Endothelial cell of umbilical vein (primary cell): Measurements from ENCODE around the gene SERPINA3. TPM values are rescaled to one million over a fixed set of nuclear protein-coding genes. Genes with fewer than 3 reads are reported as not detected.

Experiments used
- BruUV-seq: library from RNA; stranded (reverse); fragments of 400-500 nt; replicated peaks from 2 replicates; lab custom pipeline; 2021; lab: Mats Ljungman, UMichigan
- CTCF ChIA-PET: fragments of 300-600, 350-600 bp; sonication (Branson Sonifier 250); formaldehyde crosslinking; loops from one replicate; lab custom pipeline; 2021; ENCODE audit warnings: antibody characterized with exemption, inconsistent platforms; lab: Charles Lee
- POLR2A ChIA-PET: fragments of 300-600, 350-600 bp; sonication (Branson Sonifier 250); formaldehyde crosslinking; loops from one replicate; lab custom pipeline; 2021; ENCODE audit warnings: antibody characterized with exemption, inconsistent platforms; lab: Charles Lee
- DNase-seq: peaks from one replicate; pipeline ENCODE4 v3.0.0-alpha.2; 2011; ENCODE audit warnings: low read depth, low spot score
- FAIRE-seq: peaks from 2 replicates; lab custom pipeline; 2011; peaks lifted over from hg19 to GRCh38; lab: Jason Lieb, UNC
- H2AFZ ChIP-seq: 2 replicates; pipeline ENCODE4 v1.6.0; 2012; ENCODE audit warnings: low read depth, low read length, control low read depth, inconsistent platforms
- H3K27ac ChIP-seq: 2 replicates; pipeline ENCODE4 v1.5.1; 2011; ENCODE audit warnings: low read depth, mild to moderate bottlenecking, control low read depth, low read length, moderate library complexity; ENCODE audit not compliant: insufficient read depth
- H3K27me3 ChIP-seq, 2 experiments: 2 replicates each; pipeline versions ENCODE4 v1.6.0 to v1.6.1; 2011; ENCODE audit warnings: low read length in 2 of 2, mixed read lengths in 1 of 2; ENCODE audit not compliant: control insufficient read depth in 2 of 2, insufficient read depth in 2 of 2
- H3K36me3 ChIP-seq, 2 experiments: 2 replicates in 1 of 2; 3 replicates in 1 of 2; pipeline ENCODE4 v1.5.1; 2011; ENCODE audit warnings: low read length in 2 of 2, mild to moderate bottlenecking in 1 of 2, moderate library complexity in 1 of 2; ENCODE audit not compliant: control insufficient read depth in 2 of 2, insufficient read depth in 2 of 2; ENCODE audit errors: extremely low read depth in 1 of 2
- H3K4me1 ChIP-seq: 3 replicates; pipeline ENCODE4 v1.5.1; 2011; ENCODE audit warnings: mild to moderate bottlenecking, low read length; ENCODE audit not compliant: control insufficient read depth, insufficient read depth; ENCODE audit errors: extremely low read depth
- H3K4me2 ChIP-seq: 2 replicates; pipeline ENCODE4 v1.6.1; 2011; ENCODE audit warnings: low read length, control low read depth, mixed read lengths; ENCODE audit not compliant: insufficient read depth
- H3K4me3 ChIP-seq, 3 experiments: fragments of 200-600 bp in 1 of 3; sonication (generic), shearing (Covaris generic) in 1 of 3; replicated peaks in 1 of 3; 2 replicates each; pipeline ENCODE4 v1.5.1; 2011 to 2016; ENCODE audit warnings: control low read depth in 3 of 3, low read length in 3 of 3, mild to moderate bottlenecking in 2 of 3, inconsistent platforms in 1 of 3, low read depth in 1 of 3, moderate library complexity in 1 of 3; ENCODE audit not compliant: insufficient read depth in 1 of 3
- H3K79me2 ChIP-seq: 2 replicates; pipeline ENCODE4 v1.6.0; 2012; ENCODE audit warnings: low read length, inconsistent platforms; ENCODE audit not compliant: control insufficient read depth, insufficient read depth
- H3K9ac ChIP-seq: replicated peaks from 2 replicates; pipeline ENCODE3; 2011; ENCODE audit warnings: low read length, control low read depth; ENCODE audit not compliant: insufficient read depth; ENCODE audit errors: extremely low read depth
- H3K9me1 ChIP-seq: replicated peaks from 3 replicates; pipeline ENCODE4 v1.6.0; 2011; ENCODE audit warnings: mild to moderate bottlenecking, low read length; ENCODE audit not compliant: control insufficient read depth, insufficient read depth; ENCODE audit errors: extremely low read depth
- H3K9me3 ChIP-seq: replicated peaks from 2 replicates; pipeline ENCODE4 v1.5.1; 2012; ENCODE audit warnings: low read length, inconsistent platforms; ENCODE audit not compliant: control insufficient read depth, insufficient read depth
- H4K20me1 ChIP-seq: replicated peaks from 2 replicates; pipeline ENCODE3; 2011; ENCODE audit warnings: mild to moderate bottlenecking, low read length; ENCODE audit not compliant: control insufficient read depth, insufficient read depth; ENCODE audit errors: extremely low read depth
- CTCF ChIP-seq, 2 donors: IDR thresholded peaks; 1 replicate in 1 of 2; 2 replicates in 1 of 2; pipeline ENCODE4 v1.5.1; 2011; ENCODE audit warnings: low read length in 2 of 2, mild to moderate bottlenecking in 2 of 2, moderate library complexity in 2 of 2, control low read depth in 1 of 2, inconsistent platforms in 1 of 2, low read depth in 1 of 2; ENCODE audit not compliant: insufficient read depth in 1 of 2; ENCODE audit errors: extremely low read depth in 1 of 2
- EZH2 ChIP-seq: IDR thresholded peaks from 2 replicates; pipeline ENCODE4 v1.6.1; 2012; ENCODE audit warnings: borderline replicate concordance, low read depth, mild to moderate bottlenecking, moderate library complexity, low read length, inconsistent platforms; ENCODE audit not compliant: severe bottlenecking
- FOS ChIP-seq: IDR thresholded peaks from 2 replicates; pipeline ENCODE4 v1.6.1; 2011; ENCODE audit warnings: mild to moderate bottlenecking, low read length, moderate library complexity, borderline replicate concordance; ENCODE audit not compliant: insufficient read depth
- GATA2 ChIP-seq: IDR thresholded peaks from 2 replicates; pipeline ENCODE4 v1.7.0; 2011; ENCODE audit warnings: low read depth, mild to moderate bottlenecking, moderate library complexity, mixed read lengths, low read length; ENCODE audit not compliant: insufficient read length, insufficient read depth
- JUN ChIP-seq: IDR thresholded peaks from 2 replicates; pipeline ENCODE4 v1.6.1; 2011; ENCODE audit warnings: borderline replicate concordance, low read depth; ENCODE audit not compliant: insufficient read length, insufficient read depth
- MYC ChIP-seq: IDR thresholded peaks from one replicate; pipeline ENCODE4 v1.6.1; 2011; ENCODE audit warnings: mild to moderate bottlenecking, low read depth, low read length
- POLR2A ChIP-seq: IDR thresholded peaks from 2 replicates; pipeline ENCODE4 v1.6.1; 2012; ENCODE audit warnings: low read depth, mild to moderate bottlenecking, control low read depth, low read length
- POLR2AphosphoS5 ChIP-seq: IDR thresholded peaks from 2 replicates; pipeline ENCODE4 v1.6.1; 2012; ENCODE audit warnings: low read depth, mild to moderate bottlenecking, control low read depth, low read length, moderate library complexity; ENCODE audit not compliant: insufficient read depth
- dilution Hi-C: fragments of 300-500 bp; cut with MboI; formaldehyde crosslinking; loops from one replicate; pipeline ENCODE4 v1.15.0; 2019; ENCODE audit warnings: low sequenced_read_pairs; ENCODE audit not compliant: extremely low pct_ligation_motif_present
- intact Hi-C: fragments of 100-400 bp; cut with micrococcal nuclease; formaldehyde crosslinking; loops from one replicate; pipeline ENCODE4 v1.10.0; 2022
- polyA plus RNA-seq, 4 experiments: library from polyadenylated mRNA; depleted of rRNA in 3 of 4; stranded (reverse) in 3 of 4; unstranded in 1 of 4; fragments of >200 nt; gene quantifications; 2 replicates each; pipeline versions ENCODE4 v1.2.1 to v1.2.3, GENCODE V29; 2011 to 2012; ENCODE audit warnings: missing spikeins in 1 of 4
- total RNA-seq: library from RNA; stranded (reverse); gene quantifications from 2 replicates; pipeline ENCODE4 v1.2.3, GENCODE V29; 2021
- TF ChIP-seq, protein P1 (sequence below): IDR thresholded peaks from 2 replicates; pipeline ENCODE4 v1.6.1; 2011; ENCODE audit not compliant: insufficient read depth, insufficient read length

Gene SERPINA3
- total and polyA plus RNA-seq, 2 donors (not counting 3 experiments of a cell fraction or from before 2014, with no cell fraction given) = not detected

- no peaks in the 10 kb centered on the region for H3K27me3 ChIP-seq
- no peaks in the 10 kb centered on the region for H3K9me1 ChIP-seq
- DNase-seq = peak; percentile 15
- H3K27ac ChIP-seq = no peak overlapping the region
- FAIRE-seq = no peak
- no peak overlapping the region for H2AFZ ChIP-seq
- no peaks in the 10 kb centered on the region for H3K4me1 ChIP-seq
- no peak overlapping the region for H3K4me3 ChIP-seq
- no peaks in the 10 kb centered on the region for H3K9me3 ChIP-seq
- no TSS peak for BruUV-seq
- TF ChIP-seq FOS (peak; percentile 60), EZH2 (no peak), CTCF (IDR thresholded peaks at IDR 0.05; ENCODE audit: extremely low read depth in 1 of 2, insufficient read depth in 1 of 2, low read depth in 1 of 2, low read length in 2 of 2) (no peak), POLR2A (no peak), GATA2 (no peak)
- TF ChIP-seq, protein P1, sequence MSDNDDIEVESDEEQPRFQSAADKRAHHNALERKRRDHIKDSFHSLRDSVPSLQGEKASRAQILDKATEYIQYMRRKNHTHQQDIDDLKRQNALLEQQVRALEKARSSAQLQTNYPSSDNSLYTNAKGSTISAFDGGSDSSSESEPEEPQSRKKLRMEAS = no peak
- H3K4me2 ChIP-seq = no peak overlapping the region
- H3K36me3 ChIP-seq = no peaks in the 10 kb centered on the region
- no peak overlapping the region for H3K9ac ChIP-seq
- ChIA-PET CTCF (no interaction called here), POLR2A (no interaction called here)
- intact Hi-C loops = no loop called here
- H4K20me1 ChIP-seq = no peaks in the 10 kb centered on the region
- H3K79me2 ChIP-seq = no peaks in the 10 kb centered on the region
- dilution Hi-C loops = no loop called here
Measured at GRCh38 chr14:94646481-94646880, 34.3 kb downstream of the SERPINA3 start.

DNA sequence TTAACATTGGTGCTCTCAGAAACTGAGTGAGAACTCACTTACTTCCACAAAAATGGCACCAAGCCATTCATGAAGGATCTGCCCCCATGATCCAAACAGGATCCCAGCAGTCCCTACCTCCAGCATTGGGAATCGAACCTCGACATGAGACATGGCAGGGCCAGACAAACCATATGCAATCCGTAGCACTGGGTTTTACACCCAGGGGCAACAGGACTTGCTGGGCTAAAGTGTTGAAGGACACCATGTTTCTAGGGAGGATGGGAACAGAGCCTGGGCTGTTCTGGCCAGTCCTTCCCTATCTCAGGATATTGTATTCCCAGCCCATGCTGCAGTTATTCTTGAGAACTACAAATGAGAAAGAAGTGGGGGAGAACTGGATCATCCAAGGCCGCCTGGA, 36.6 kb downstream of the SERPINA3 start:
- no peaks in the 10 kb centered on the region for H3K4me1 ChIP-seq
- no peak for FAIRE-seq
- dilution Hi-C loops = no loop called here
- intact Hi-C loops = no loop called here
- no peaks in the 10 kb centered on the region for H4K20me1 ChIP-seq
- no peak overlapping the region for H3K27ac ChIP-seq
- no peaks in the 10 kb centered on the region for H3K9me1 ChIP-seq
- no peak for TF ChIP-seq MYC
- TF ChIP-seq CTCF (IDR thresholded peaks at IDR 0.05; ENCODE audit: extremely low read depth in 1 of 2, insufficient read depth in 1 of 2, low read depth in 1 of 2, low read length in 2 of 2) = no peak
- TF ChIP-seq, protein P1 = no peak
- TF ChIP-seq GATA2 = no peak
- no peak for TF ChIP-seq POLR2AphosphoS5
- no peak for TF ChIP-seq FOS
- TF ChIP-seq JUN = no peak
- no peak for TF ChIP-seq POLR2A
- no peak for TF ChIP-seq EZH2
- no TSS peak for BruUV-seq
- H3K79me2 ChIP-seq = no peaks in the 10 kb centered on the region
- no peak overlapping the region for H3K4me3 ChIP-seq
- H3K9me3 ChIP-seq = no peaks in the 10 kb centered on the region
- H3K4me2 ChIP-seq = no peak overlapping the region
- H2AFZ ChIP-seq = no peak overlapping the region
- H3K36me3 ChIP-seq = no peaks in the 10 kb centered on the region
- DNase-seq = no peak
- no peaks in the 10 kb centered on the region for H3K27me3 ChIP-seq
- ChIA-PET CTCF (no interaction called here), POLR2A (no interaction called here)
- no peak overlapping the region for H3K9ac ChIP-seq
